K562 (cell line): ENCODE results near the gene TMEM187. TPM values are rescaled to one million over a fixed set of nuclear protein-coding genes. Genes with fewer than 3 reads are reported as not detected.
A peak's percentile ranks its signal among the peaks of the same experiment; 100 is the strongest.

Source experiments
- ATAC-seq: fragments of 200-7000 bp; cut with Tn5 transposase; 3 replicates; pipeline ENCODE4 v1.9.1; 2020; ENCODE audit warnings: moderate library complexity
- BruUV-seq: library from RNA; stranded (reverse); fragments of 400-500 nt; replicated peaks from 2 replicates; lab custom pipeline; 2021; lab: Mats Ljungman, UMichigan
- CTCF ChIA-PET: fragments of 300-600 bp; formaldehyde crosslinking; extraction: SDS; loops from one replicate; lab custom pipeline; 2021; ENCODE audit warnings: low intra/inter-chr PET ratio; lab: Yijun Ruan, JAX
- POLR2A ChIA-PET: fragments of 300-600, 350-650 bp; sonication (Branson Sonifier 250); formaldehyde crosslinking; extraction: SDS; loops from one replicate; lab custom pipeline; 2021; ENCODE audit warnings: antibody characterized with exemption, inconsistent platforms; lab: Yijun Ruan, JAX
- DNase-seq, 4 experiments: peaks; one replicate each; pipeline versions ENCODE4 v3.0.0 to v3.0.0-alpha.2; 2011 to 2018; ENCODE audit warnings: low spot score in 3 of 4, mixed read lengths in 3 of 4; ENCODE audit errors: extremely low read depth in 1 of 4
- FAIRE-seq: peaks from 2 replicates; lab custom pipeline; 2011; peaks lifted over from hg19 to GRCh38; lab: Jason Lieb, UNC
- H2AFZ ChIP-seq: 2 replicates; pipeline ENCODE4 v1.6.0; 2011; ENCODE audit warnings: low read depth, low read length, control low read depth, inconsistent platforms
- H3K27ac ChIP-seq: fragments of 200-600 bp; 3 replicates; pipeline ENCODE4 v1.8.0; 2011; ENCODE audit warnings: low read depth, mild to moderate bottlenecking, control low read depth, inconsistent platforms, low read length, moderate library complexity, mixed read lengths; ENCODE audit errors: extremely low read depth
- H3K27me3 ChIP-seq, 2 experiments: fragments of 300-600 bp in 1 of 2; 2 replicates in 1 of 2; 3 replicates in 1 of 2; pipeline versions ENCODE4 v1.6.0 to v1.8.0; 2011; ENCODE audit warnings: inconsistent platforms in 2 of 2, low read length in 2 of 2, mild to moderate bottlenecking in 1 of 2, mixed read lengths in 1 of 2, moderate library complexity in 1 of 2; ENCODE audit not compliant: control insufficient read depth in 2 of 2, insufficient read depth in 2 of 2
- H3K36me3 ChIP-seq: fragments of 300-600 bp; 3 replicates; pipeline ENCODE4 v1.8.0; 2011; ENCODE audit warnings: mild to moderate bottlenecking, low read length, inconsistent platforms; ENCODE audit not compliant: control insufficient read depth, insufficient read depth
- H3K4me1 ChIP-seq, 2 experiments: fragments of 200-600 bp in 1 of 2; replicated peaks in 1 of 2; 2 replicates in 1 of 2; 3 replicates in 1 of 2; pipeline versions ENCODE4 v1.5.1 to v1.8.0; 2011; ENCODE audit warnings: inconsistent platforms in 2 of 2, low read length in 2 of 2, mild to moderate bottlenecking in 1 of 2, mixed read lengths in 1 of 2, moderate library complexity in 1 of 2; ENCODE audit not compliant: control insufficient read depth in 2 of 2, insufficient read depth in 2 of 2
- H3K4me2 ChIP-seq: 2 replicates; pipeline ENCODE4 v1.6.1; 2011; ENCODE audit warnings: low read length, control low read depth, inconsistent platforms, mixed read lengths; ENCODE audit not compliant: insufficient read depth
- H3K4me3 ChIP-seq: fragments of 200-600 bp; sonication (generic), shearing (Covaris generic); 2 replicates; pipeline ENCODE4 v1.5.1; 2016; ENCODE audit warnings: control low read depth, inconsistent platforms
- H3K79me2 ChIP-seq: fragments of 200-600 bp; 3 replicates; pipeline ENCODE4 v1.8.0; 2011; ENCODE audit warnings: low read length, inconsistent platforms; ENCODE audit not compliant: control insufficient read depth, insufficient read depth
- H3K9ac ChIP-seq, 2 experiments: 2 replicates each; pipeline versions ENCODE4 v1.6.0 to v1.6.1; 2011; ENCODE audit warnings: low read depth in 2 of 2, low read length in 2 of 2, control low read depth in 1 of 2, inconsistent platforms in 1 of 2, mild to moderate bottlenecking in 1 of 2, mixed read lengths in 1 of 2; ENCODE audit not compliant: insufficient read depth in 1 of 2
- H3K9me1 ChIP-seq: one replicate; pipeline ENCODE4 v1.6.0; 2011; ENCODE audit warnings: inconsistent platforms, mild to moderate bottlenecking, low read length, moderate library complexity; ENCODE audit not compliant: control insufficient read depth, insufficient read depth
- H3K9me3 ChIP-seq: replicated peaks from 2 replicates; pipeline ENCODE4 v1.5.1; 2011; ENCODE audit warnings: low read depth, low read length, inconsistent platforms; ENCODE audit not compliant: control insufficient read depth, insufficient read depth
- H4K20me1 ChIP-seq: replicated peaks from 2 replicates; pipeline ENCODE4 v1.6.1; 2011; ENCODE audit warnings: low read length, inconsistent platforms, mixed read lengths; ENCODE audit not compliant: control insufficient read depth, insufficient read depth
- C11orf30 ChIP-seq: fragments of 450-650 bp; IDR thresholded peaks from 2 replicates; pipeline ENCODE4 v1.6.1; 2016; ENCODE audit warnings: low read depth, mild to moderate bottlenecking
- CCNT2 ChIP-seq: IDR thresholded peaks from 2 replicates; pipeline ENCODE4 v1.6.1; 2011; ENCODE audit warnings: borderline replicate concordance, low read depth, mild to moderate bottlenecking, moderate library complexity, mixed read lengths, low read length; ENCODE audit not compliant: insufficient read length; ENCODE audit errors: extremely low read depth
- EGR1 ChIP-seq: fragments of 450-650 bp; conservative IDR thresholded peaks from 2 replicates; pipeline ENCODE4 v1.6.1; 2017; ENCODE audit warnings: mild to moderate bottlenecking
- HDAC6 ChIP-seq: IDR thresholded peaks from 2 replicates; pipeline ENCODE4 v1.6.1; 2012; ENCODE audit warnings: low read depth, mild to moderate bottlenecking, control low read depth, inconsistent platforms, low read length, moderate library complexity
- KAT8 ChIP-seq: fragments of 450-650 bp; IDR thresholded peaks from 2 replicates; pipeline ENCODE4 v1.6.1; 2016; ENCODE audit warnings: low read depth, mild to moderate bottlenecking
- LCOR ChIP-seq: sonication (generic); formaldehyde crosslinking; IDR thresholded peaks from 2 replicates; pipeline ENCODE4 v1.8.0; 2022; ENCODE audit warnings: mild to moderate bottlenecking, missing genetic modification reagents
- NR3C1 ChIP-seq: sonication (generic); formaldehyde crosslinking; IDR thresholded peaks from 2 replicates; pipeline ENCODE4 v1.8.1; 2022; ENCODE audit warnings: missing genetic modification reagents
- ZFP30 ChIP-seq: fragments of 250-450 bp; sonication (Bioruptor Pico); IDR thresholded peaks from 2 replicates; pipeline ENCODE4 v1.8.0; 2022; ENCODE audit warnings: moderate library complexity, mild to moderate bottlenecking, inconsistent platforms, borderline replicate concordance
- ZNF274 ChIP-seq: IDR thresholded peaks from 2 replicates; pipeline ENCODE4 v1.6.1; 2011; ENCODE audit warnings: low read depth, mild to moderate bottlenecking, low read length, moderate library complexity, borderline replicate concordance
- ZNF445 ChIP-seq: fragments of 250-450 bp; sonication (Bioruptor Pico); IDR thresholded peaks from 2 replicates; pipeline ENCODE4 v1.4.0; 2020; ENCODE audit warnings: low read depth, mild to moderate bottlenecking, moderate library complexity
- WGBS: fragments of 100-300 bp; shearing (Covaris generic); methylation state at CpG from one replicate; pipeline ENCODE4 v1.1.6; 2016; ENCODE audit warnings: low coverage, mixed read lengths; ENCODE audit not compliant: insufficient coverage; ENCODE audit errors: missing lambda C conversion rate; 5-methylcytosine and 5-hydroxymethylcytosine counted together
- in situ Hi-C: fragments of 300-500 bp; cut with MboI; formaldehyde crosslinking; loops from 4 replicates; pipeline ENCODE4 v1.15.0; 2018; ENCODE audit warnings: inconsistent platforms, mixed read lengths
- intact Hi-C: fragments of 100-400 bp; cut with micrococcal nuclease; formaldehyde crosslinking; loops from 2 replicates; pipeline ENCODE4 v1.14.2; 2022
- polyA plus RNA-seq, 8 experiments: library from polyadenylated mRNA; depleted of rRNA in 4 of 8; stranded (reverse) in 5 of 8; unstranded in 3 of 8; fragments of >200 nt; fragmentation: Nextera tagmentation in 2 of 8; fragmentation: Illumina TruSeq in 1 of 8; extraction: Ambion mirVana in 2 of 8; extraction: Trizol in 1 of 8; gene quantifications; 2 replicates each; pipeline versions ENCODE4 v1.2.1 to v1.2.3, GENCODE V29; 2011 to 2014; ENCODE audit warnings: inconsistent platforms in 1 of 8, missing spikeins in 1 of 8
- total RNA-seq, 7 experiments: library from RNA; depleted of rRNA in 6 of 7; stranded (reverse); fragments of >200 nt in 6 of 7; fragmentation: Illumina TruSeq in 2 of 7; extraction: Trizol in 2 of 7; gene quantifications; 2 replicates each; pipeline versions ENCODE4 v1.2.1 to v1.2.3, GENCODE V29; 2011 to 2021; ENCODE audit warnings: low replicate concordance in 1 of 7
- TF ChIP-seq, protein P1 (sequence below): sonication (generic); formaldehyde crosslinking; IDR thresholded peaks from 2 replicates; pipeline ENCODE4 v1.8.0; 2023; ENCODE audit warnings: mild to moderate bottlenecking, missing genetic modification reagents
- TF ChIP-seq, protein P2 (sequence below): fragments of 250-450 bp; sonication (Bioruptor Pico); IDR thresholded peaks from 2 replicates; pipeline ENCODE4 v1.9.0; 2021; ENCODE audit warnings: mild to moderate bottlenecking

Gene TMEM187
- total and polyA plus RNA-seq, 9 of the 15 experiments (the other 6 are each of a cell fraction or from before 2014, with no cell fraction given) = 0.13 to 6.4 (median 1.6) TPM

DNA sequence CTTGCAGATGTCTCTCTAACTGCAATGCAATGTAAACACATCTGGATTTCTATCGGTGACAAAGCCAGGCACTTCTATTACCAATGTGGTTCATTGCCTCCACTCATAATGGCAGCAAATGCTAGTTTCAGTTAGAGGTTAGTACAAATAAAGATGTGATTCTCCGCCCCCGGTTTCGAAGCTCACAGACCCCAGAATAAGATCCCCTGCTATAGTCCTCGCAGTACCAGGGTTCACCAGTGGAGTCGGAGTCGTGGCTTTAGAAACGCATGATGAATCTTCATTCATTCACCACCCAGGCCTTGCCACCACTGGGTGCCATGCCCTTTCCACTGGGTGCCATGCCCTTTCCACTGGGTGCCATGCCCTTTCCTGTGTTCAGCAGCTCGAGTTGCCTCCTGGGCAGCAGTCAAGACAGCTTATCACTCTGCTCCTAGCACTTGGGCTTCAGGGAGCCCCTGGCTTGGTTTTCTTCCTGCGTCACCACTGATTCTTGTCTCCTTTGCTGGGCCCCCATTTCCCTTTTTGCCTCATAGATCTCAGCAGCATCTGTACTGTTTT is 34.2 kb upstream of the TMEM187 start:
- H3K9ac ChIP-seq = no peak overlapping the region
- H3K4me1 ChIP-seq = peaks cover 17 to 41% of the 10 kb centered on the region in 2 experiments
- peaks cover 16% of the 10 kb centered on the region for H3K79me2 ChIP-seq
- no peaks in the 10 kb centered on the region for H3K27me3 ChIP-seq
- DNase-seq = no peak
- H3K4me3 ChIP-seq = no peak overlapping the region
- WGBS = 79% methylated on average over 9 of the region's 10 CpGs
- no peak overlapping the region for H2AFZ ChIP-seq
- ChIA-PET CTCF (no interaction called here), POLR2A (interaction anchor here (1.0 kb wide), 1 partner anchor 13 kb away, joined by 3 read pairs; no protein-coding TSS in a partner anchor)
- no peak overlapping the region for H3K27ac ChIP-seq
- no peak overlapping the region for H3K4me2 ChIP-seq
- in situ Hi-C loops = no loop called here
- intact Hi-C loops = no loop called here
- no peaks in the 10 kb centered on the region for H3K9me3 ChIP-seq
- FAIRE-seq = no peak
- H3K36me3 ChIP-seq = peaks cover 7% of the 10 kb centered on the region; the same call in 2 of the 3 replicates
- H4K20me1 ChIP-seq = no peaks in the 10 kb centered on the region
- TF ChIP-seq EGR1 = 0 out of 2 replicates have a peak, but pooled peaks have one; percentile 6
- TF ChIP-seq LCOR = no peak
- no peaks in the 10 kb centered on the region for H3K9me1 ChIP-seq
- BruUV-seq = no TSS peak
- no peak for ATAC-seq

DNA sequence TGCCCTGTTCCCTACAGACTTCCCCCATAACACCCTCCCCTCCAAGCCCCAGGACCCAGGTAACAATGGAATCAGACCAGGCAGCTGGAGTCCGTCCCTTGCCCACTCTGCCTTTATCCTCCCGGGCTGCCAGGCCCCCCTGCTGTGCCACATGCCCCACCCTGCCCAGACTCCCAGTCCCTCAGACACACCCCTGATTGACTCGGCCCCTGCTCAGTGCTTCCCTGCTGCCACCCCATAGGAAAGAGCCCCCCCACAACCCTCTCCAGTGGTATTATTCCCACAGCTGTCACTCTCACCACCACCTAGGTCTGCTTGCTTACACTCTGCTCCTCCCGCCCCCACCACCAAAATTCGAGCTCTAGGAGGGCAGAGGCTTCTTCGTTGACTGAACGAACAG is 33.0 kb upstream of the TMEM187 start:
- no TSS peak for BruUV-seq
- no peak overlapping the region for H3K4me3 ChIP-seq
- no peak for DNase-seq
- FAIRE-seq = no peak
- no peak overlapping the region for H3K4me2 ChIP-seq
- H3K4me1 ChIP-seq = peaks cover 20 to 50% of the 10 kb centered on the region in 2 experiments
- intact Hi-C loops = no loop called here
- CTCF ChIA-PET = no interaction called here
- no peaks in the 10 kb centered on the region for H4K20me1 ChIP-seq
- no peaks in the 10 kb centered on the region for H3K27me3 ChIP-seq
- in situ Hi-C loops = no loop called here
- WGBS = 36% methylated on average over 5 of the region's 7 CpGs
- no peak for ATAC-seq
- no peaks in the 10 kb centered on the region for H3K9me1 ChIP-seq
- POLR2A ChIA-PET = interaction anchor here (0.6 to 1.2 kb wide), 3 partner anchors 11 to 213 kb away, joined by 3 to 5 read pairs (median 4); no protein-coding TSS in a partner anchor
- no peaks in the 10 kb centered on the region for H3K9me3 ChIP-seq
- H3K9ac ChIP-seq = peak overlapping the region in 1 of 2 experiments; percentile 81; a peak in 2 of 4 replicates
- no peak overlapping the region for H3K27ac ChIP-seq
- peaks cover 2% of the 10 kb centered on the region; the same call in 2 of the 3 replicates for H3K36me3 ChIP-seq
- H2AFZ ChIP-seq = no peak overlapping the region
- H3K79me2 ChIP-seq = peaks cover 10% of the 10 kb centered on the region
- TF ChIP-seq, protein P1, sequence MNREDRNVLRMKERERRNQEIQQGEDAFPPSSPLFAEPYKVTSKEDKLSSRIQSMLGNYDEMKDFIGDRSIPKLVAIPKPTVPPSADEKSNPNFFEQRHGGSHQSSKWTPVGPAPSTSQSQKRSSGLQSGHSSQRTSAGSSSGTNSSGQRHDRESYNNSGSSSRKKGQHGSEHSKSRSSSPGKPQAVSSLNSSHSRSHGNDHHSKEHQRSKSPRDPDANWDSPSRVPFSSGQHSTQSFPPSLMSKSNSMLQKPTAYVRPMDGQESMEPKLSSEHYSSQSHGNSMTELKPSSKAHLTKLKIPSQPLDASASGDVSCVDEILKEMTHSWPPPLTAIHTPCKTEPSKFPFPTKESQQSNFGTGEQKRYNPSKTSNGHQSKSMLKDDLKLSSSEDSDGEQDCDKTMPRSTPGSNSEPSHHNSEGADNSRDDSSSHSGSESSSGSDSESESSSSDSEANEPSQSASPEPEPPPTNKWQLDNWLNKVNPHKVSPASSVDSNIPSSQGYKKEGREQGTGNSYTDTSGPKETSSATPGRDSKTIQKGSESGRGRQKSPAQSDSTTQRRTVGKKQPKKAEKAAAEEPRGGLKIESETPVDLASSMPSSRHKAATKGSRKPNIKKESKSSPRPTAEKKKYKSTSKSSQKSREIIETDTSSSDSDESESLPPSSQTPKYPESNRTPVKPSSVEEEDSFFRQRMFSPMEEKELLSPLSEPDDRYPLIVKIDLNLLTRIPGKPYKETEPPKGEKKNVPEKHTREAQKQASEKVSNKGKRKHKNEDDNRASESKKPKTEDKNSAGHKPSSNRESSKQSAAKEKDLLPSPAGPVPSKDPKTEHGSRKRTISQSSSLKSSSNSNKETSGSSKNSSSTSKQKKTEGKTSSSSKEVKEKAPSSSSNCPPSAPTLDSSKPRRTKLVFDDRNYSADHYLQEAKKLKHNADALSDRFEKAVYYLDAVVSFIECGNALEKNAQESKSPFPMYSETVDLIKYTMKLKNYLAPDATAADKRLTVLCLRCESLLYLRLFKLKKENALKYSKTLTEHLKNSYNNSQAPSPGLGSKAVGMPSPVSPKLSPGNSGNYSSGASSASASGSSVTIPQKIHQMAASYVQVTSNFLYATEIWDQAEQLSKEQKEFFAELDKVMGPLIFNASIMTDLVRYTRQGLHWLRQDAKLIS (CRISPR knock-in tag) = no peak
- TF ChIP-seq C11orf30 (no peak), NR3C1 (CRISPR knock-in tag) (no peak), ZNF274 (no peak), ZNF445 (CRISPR knock-in tag) (no peak), CCNT2 (no peak), ZFP30 (no peak), KAT8 (no peak), HDAC6 (no peak)
- TF ChIP-seq, protein P2, sequence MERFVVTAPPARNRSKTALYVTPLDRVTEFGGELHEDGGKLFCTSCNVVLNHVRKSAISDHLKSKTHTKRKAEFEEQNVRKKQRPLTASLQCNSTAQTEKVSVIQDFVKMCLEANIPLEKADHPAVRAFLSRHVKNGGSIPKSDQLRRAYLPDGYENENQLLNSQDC (CRISPR knock-in tag) = no peak
